H1 (cell line): ENCODE measurements around the gene PPP1R1B. TPM values are rescaled to one million over a fixed set of nuclear protein-coding genes. Genes with fewer than 3 reads are reported as not detected.

Source experiments
- CTCF ChIA-PET: fragments of 300-600 bp; sonication (Branson Sonifier 250); formaldehyde crosslinking; loops from one replicate; lab custom pipeline; 2021; ENCODE audit not compliant: partially characterized antibody; lab: Charles Lee
- POLR2A ChIA-PET: fragments of 300-600 bp; sonication (Branson Sonifier 250); formaldehyde crosslinking; loops from one replicate; lab custom pipeline; 2021; ENCODE audit warnings: inconsistent platforms; ENCODE audit not compliant: partially characterized antibody; lab: Charles Lee
- DNase-seq, 2 experiments: peaks; one replicate each; pipeline versions ENCODE4 v3.0.0 to v3.0.0-alpha.2; 2010 to 2022; ENCODE audit warnings: low spot score in 2 of 2, low read depth in 1 of 2, mixed read lengths in 1 of 2
- FAIRE-seq: peaks from 2 replicates; lab custom pipeline; 2011; peaks lifted over from hg19 to GRCh38; lab: Jason Lieb, UNC
- H2AFZ ChIP-seq: 2 replicates; pipeline ENCODE4 v1.8.1; 2012; ENCODE audit warnings: low read length, inconsistent platforms
- H2AK5ac ChIP-seq: 2 replicates; pipeline ENCODE4 v1.6.1; 2013; ENCODE audit warnings: low read depth, low read length
- H2BK120ac ChIP-seq: replicated peaks from 2 replicates; pipeline ENCODE3; 2013; ENCODE audit warnings: low read depth, low read length, inconsistent platforms
- H2BK12ac ChIP-seq: 2 replicates; pipeline ENCODE4 v1.6.1; 2013; ENCODE audit warnings: low read depth, low read length
- H2BK15ac ChIP-seq: 2 replicates; pipeline ENCODE4 v1.6.1; 2013; ENCODE audit warnings: low read length
- H2BK20ac ChIP-seq: 2 replicates; pipeline ENCODE4 v1.6.1; 2013; ENCODE audit warnings: low read length
- H2BK5ac ChIP-seq: 2 replicates; pipeline ENCODE4 v1.6.1; 2013; ENCODE audit warnings: low read depth, low read length
- H3K14ac ChIP-seq: 2 replicates; pipeline ENCODE4 v1.6.1; 2013; ENCODE audit warnings: inconsistent platforms; ENCODE audit not compliant: insufficient read length
- H3K18ac ChIP-seq: 2 replicates; pipeline ENCODE4 v1.6.1; 2013; ENCODE audit warnings: low read length; ENCODE audit errors: extremely low read depth
- H3K23ac ChIP-seq: 2 replicates; pipeline ENCODE4 v1.6.1; 2013; ENCODE audit warnings: inconsistent platforms; ENCODE audit not compliant: insufficient read length
- H3K23me2 ChIP-seq: 2 replicates; pipeline ENCODE4 v1.6.1; 2013; ENCODE audit warnings: low read depth, low read length
- H3K27ac ChIP-seq: 2 replicates; pipeline ENCODE4 v1.6.1; 2011; ENCODE audit warnings: low read depth, low read length, inconsistent platforms
- H3K27me3 ChIP-seq, 4 experiments: replicated peaks in 1 of 4; 1 replicate in 1 of 4; 2 replicates in 3 of 4; pipeline versions ENCODE4 v1.6.1 to v1.8.1; 2011 to 2013; ENCODE audit warnings: low read length in 3 of 4, mild to moderate bottlenecking in 3 of 4, inconsistent platforms in 2 of 4, mixed read lengths in 2 of 4, moderate library complexity in 1 of 4; ENCODE audit not compliant: control insufficient read depth in 3 of 4, insufficient read depth in 3 of 4; ENCODE audit errors: extremely low read depth in 1 of 4
- H3K36me3 ChIP-seq, 4 experiments: 2 replicates each; pipeline versions ENCODE4 v1.6.1 to v1.8.1; 2011 to 2013; ENCODE audit warnings: mild to moderate bottlenecking in 4 of 4, low read length in 3 of 4, moderate library complexity in 2 of 4, control low read depth in 1 of 4, inconsistent platforms in 1 of 4; ENCODE audit not compliant: insufficient read depth in 4 of 4, control insufficient read depth in 2 of 4
- H3K4ac ChIP-seq: replicated peaks from 2 replicates; pipeline ENCODE3; 2013; ENCODE audit warnings: low read length, low read depth, mixed read lengths, inconsistent platforms; ENCODE audit not compliant: insufficient read length
- H3K4me1 ChIP-seq, 4 experiments: replicated peaks in 1 of 4; 1 replicate in 1 of 4; 2 replicates in 3 of 4; pipeline versions ENCODE4 v1.6.1 to v1.8.1; 2011 to 2013; ENCODE audit warnings: low read length in 3 of 4, inconsistent platforms in 2 of 4, mixed read lengths in 1 of 4; ENCODE audit not compliant: insufficient read depth in 4 of 4, control insufficient read depth in 3 of 4
- H3K4me2 ChIP-seq, 2 experiments: 2 replicates each; pipeline versions ENCODE4 v1.6.1 to v1.8.1; 2011 to 2013; ENCODE audit warnings: low read depth in 2 of 2, low read length in 2 of 2, control low read depth in 1 of 2, inconsistent platforms in 1 of 2, mild to moderate bottlenecking in 1 of 2; ENCODE audit not compliant: insufficient read depth in 1 of 2
- H3K4me3 ChIP-seq, 4 experiments: fragments of 200-600, 300-600 bp in 1 of 4; sonication (generic), shearing (Covaris generic), sonication (Bioruptor Twin) in 1 of 4; 2 replicates each; pipeline versions ENCODE4 v1.5.1 to v1.8.1; 2011 to 2016; ENCODE audit warnings: low read length in 4 of 4, low read depth in 3 of 4, control low read depth in 2 of 4, inconsistent platforms in 2 of 4, mild to moderate bottlenecking in 2 of 4, mixed read lengths in 1 of 4, moderate library complexity in 1 of 4; ENCODE audit not compliant: insufficient read depth in 2 of 4; ENCODE audit errors: extremely low read depth in 1 of 4
- H3K56ac ChIP-seq: replicated peaks from 2 replicates; pipeline ENCODE3; 2013; ENCODE audit warnings: low read depth, mild to moderate bottlenecking, mixed read lengths, low read length, inconsistent platforms; ENCODE audit not compliant: insufficient read length
- H3K79me1 ChIP-seq: 2 replicates; pipeline ENCODE4 v1.6.1; 2013; ENCODE audit warnings: low read depth, low read length, control low read depth
- H3K79me2 ChIP-seq, 2 experiments: 2 replicates each; pipeline versions ENCODE4 v1.6.1 to v1.8.1; 2012 to 2013; ENCODE audit warnings: low read length in 2 of 2, mild to moderate bottlenecking in 2 of 2, inconsistent platforms in 1 of 2; ENCODE audit not compliant: insufficient read depth in 2 of 2, control insufficient read depth in 1 of 2
- H3K9ac ChIP-seq, 4 experiments: replicated peaks in 1 of 4; 1 replicate in 1 of 4; 2 replicates in 3 of 4; pipeline versions ENCODE4 v1.6.1 to v1.8.1; 2011 to 2013; ENCODE audit warnings: low read depth in 3 of 4, low read length in 3 of 4, control low read depth in 2 of 4, mild to moderate bottlenecking in 2 of 4, moderate library complexity in 2 of 4, inconsistent platforms in 1 of 4; ENCODE audit errors: extremely low read depth in 1 of 4
- H3K9me3 ChIP-seq, 2 experiments: 2 replicates each; pipeline versions ENCODE4 v1.6.1 to v1.8.1; 2012 to 2013; ENCODE audit warnings: mild to moderate bottlenecking in 2 of 2, moderate library complexity in 2 of 2, control low read depth in 1 of 2, inconsistent platforms in 1 of 2, low read depth in 1 of 2, low read length in 1 of 2, mixed read lengths in 1 of 2; ENCODE audit not compliant: insufficient read depth in 2 of 2
- H4K20me1 ChIP-seq, 2 experiments: replicated peaks in 1 of 2; 2 replicates each; pipeline versions ENCODE3 to v1.8.1; 2011 to 2013; ENCODE audit warnings: inconsistent platforms in 2 of 2, low read length in 2 of 2, mild to moderate bottlenecking in 1 of 2; ENCODE audit not compliant: insufficient read depth in 2 of 2, control insufficient read depth in 1 of 2
- H4K5ac ChIP-seq: 2 replicates; pipeline ENCODE4 v1.6.1; 2013; ENCODE audit warnings: low read length, low read depth, mixed read lengths, inconsistent platforms; ENCODE audit not compliant: insufficient read length
- H4K8ac ChIP-seq: 2 replicates; pipeline ENCODE4 v1.8.0; 2013; ENCODE audit warnings: mild to moderate bottlenecking, moderate library complexity, low read length, inconsistent platforms; ENCODE audit not compliant: insufficient read depth; ENCODE audit errors: extremely low read depth
- H4K91ac ChIP-seq: replicated peaks from 2 replicates; pipeline ENCODE3; 2013; ENCODE audit warnings: low read length, mixed read lengths, inconsistent platforms; ENCODE audit not compliant: insufficient read length
- POU5F1 ChIP-seq: IDR thresholded peaks from 2 replicates; pipeline ENCODE4 v1.6.1; 2011; ENCODE audit warnings: low read depth, mild to moderate bottlenecking, low read length, moderate library complexity
- RBBP5 ChIP-seq: IDR thresholded peaks from 2 replicates; pipeline ENCODE4 v1.7.1; 2012; ENCODE audit warnings: low read depth, mild to moderate bottlenecking, inconsistent platforms, low read length, moderate library complexity, borderline replicate concordance
- WGBS, 2 experiments: shearing (Covaris generic) in 1 of 2; methylation state at CpG; one replicate each; pipeline versions ENCODE4 v1.1.6 to v1.1.7; 2013 to 2015; ENCODE audit warnings: low lambda C conversion rate in 2 of 2, mixed read lengths in 2 of 2, inconsistent platforms in 1 of 2, low coverage in 1 of 2, missing lambda C conversion rate in 1 of 2; ENCODE audit not compliant: insufficient replicate concordance in 2 of 2, insufficient coverage in 1 of 2, insufficient read length in 1 of 2; ENCODE audit errors: extremely low coverage in 1 of 2, missing lambda C conversion rate in 1 of 2; 5-methylcytosine and 5-hydroxymethylcytosine counted together
- polyA plus RNA-seq, 7 experiments: library from polyadenylated mRNA; depleted of rRNA in 3 of 7; stranded (reverse) in 5 of 7; unstranded in 2 of 7; fragments of >200 nt in 5 of 7; fragments of 200-250 nt in 2 of 7; gene quantifications; 1 replicate in 5 of 7; 2 replicates in 1 of 7; 4 replicates in 1 of 7; pipeline versions ENCODE4 v1.2.1 to v1.2.3, GENCODE V29; 2011 to 2013; ENCODE audit warnings: missing spikeins in 2 of 7, mixed read lengths in 2 of 7
- total RNA-seq: library from RNA; stranded (reverse); fragmentation: NEBNext Ultra II Directional; extraction: Animal tissue kit (Norgen Biotek cat#: 25700); gene quantifications from 2 replicates; pipeline ENCODE4 v1.2.1, GENCODE V29; 2021

The PPP1R1B gene
- total and polyA plus RNA-seq, 2 of the 8 experiments (the other 6 are each of a cell fraction or from before 2014, with no cell fraction given), result 10.7 to 22.3 TPM

DNA sequence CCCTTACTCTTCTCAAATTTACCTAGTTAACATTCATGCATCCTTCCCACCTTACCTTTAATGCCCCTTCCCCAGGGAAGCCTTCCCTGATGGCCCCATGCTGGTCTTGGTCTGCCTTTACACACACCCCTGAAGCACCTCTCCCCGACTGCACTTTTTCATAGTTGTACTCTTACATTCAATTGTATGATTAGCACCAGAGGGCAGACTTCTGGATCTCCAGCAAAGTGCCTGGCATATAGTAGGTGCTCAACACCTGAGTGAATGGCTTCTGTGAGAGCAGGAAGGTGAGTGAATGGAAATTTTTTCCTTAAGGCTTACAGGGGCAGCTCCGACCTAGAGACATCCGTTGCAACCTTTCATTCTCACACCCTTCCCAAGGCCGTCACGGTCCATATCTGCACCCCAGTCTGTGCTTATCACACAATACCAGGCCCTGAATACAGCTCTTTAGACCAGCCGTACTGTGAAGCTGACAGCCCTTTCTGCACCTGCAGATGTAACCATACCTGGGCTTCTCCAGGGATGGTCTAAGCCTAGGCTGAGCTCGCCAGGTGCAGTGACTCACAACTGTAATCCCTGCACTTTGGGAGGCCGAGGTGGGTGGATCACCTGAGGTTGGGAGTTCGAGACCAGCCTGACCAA is 56.7 kb downstream of the PPP1R1B start:
- no peak overlapping the region for H2BK120ac ChIP-seq

More for the DNA sequence above, 56.7 kb downstream of the PPP1R1B start:
- Histone ChIP-seq H2BK15ac (no peak overlapping the region), H2AFZ (no peak overlapping the region), H3K4me2 (no peak overlapping the region), H3K23ac (no peak overlapping the region), H2AK5ac (0 out of 2 replicates have a peak overlapping the region, but pooled peaks have one; percentile 28), H3K4me1 (peaks cover 3 to 12% (median 3%) of the 10 kb centered on the region in 4 experiments), H3K79me1 (0 out of 2 replicates have a peak, but pooled peaks cover 2% of the 10 kb centered on the region), H3K27me3 (no peaks in the 10 kb centered on the region), H2BK20ac (no peak overlapping the region), H3K4me3 (no peak overlapping the region), H3K4ac (no peak overlapping the region), H3K9ac (no peak overlapping the region), H4K8ac (no peak overlapping the region), H3K56ac (no peak overlapping the region), H3K14ac (no peak overlapping the region), H3K27ac (no peak overlapping the region), H2BK12ac (no peak overlapping the region), H3K9me3 (no peaks in the 10 kb centered on the region), H4K20me1 (no peaks in the 10 kb centered on the region), H3K23me2 (peaks cover 6% of the 10 kb centered on the region), H4K91ac (peak overlapping the region; percentile 6), H3K79me2 (peaks cover 0 to 4% of the 10 kb centered on the region in 2 experiments; a peak in 1 of 4 replicates), H2BK5ac (no peak overlapping the region), H4K5ac (no peak overlapping the region), H3K36me3 (peaks cover 0 to 5% (median 0%) of the 10 kb centered on the region in 4 experiments; a peak in 4 of 8 replicates), H3K18ac (no peak overlapping the region)
- ChIA-PET POLR2A (interaction anchor here (0.9 to 38.1 kb wide), 4 partner anchors 7 to 44 kb away, joined by 3 to 708 read pairs (median 356); partner anchors contain the start of genes ERBB2, PGAP3, PNMT and TCAP), CTCF (interaction anchor here (0.6 to 52.4 kb wide), 13 partner anchors 13 to 232 kb away, joined by 3 to 1885 read pairs (median 4); partner anchors contain the start of genes ERBB2, MED1, PNMT and PPP1R1B)
- no peak for DNase-seq
- FAIRE-seq, result no peak
- TF ChIP-seq POU5F1, result no peak
- no peak for TF ChIP-seq RBBP5
- WGBS, 2 experiments, result 89% methylated on average over 9 of the region's 9 CpGs; no CpG with 5 or more reads in 1 of the 2 experiments
